SK-N-SH (cell line): ENCODE data around the gene PDILT. TPM values are rescaled to one million over a fixed set of nuclear protein-coding genes. Genes with fewer than 3 reads are reported as not detected.
A peak's percentile ranks its signal among the peaks of the same experiment; 100 is the strongest.

ENCODE experiments used
- CTCF ChIA-PET: fragments of 300-600, 350-600 bp; formaldehyde crosslinking; extraction: SDS; loops from one replicate; lab custom pipeline; 2021; lab: Yijun Ruan, JAX
- POLR2A ChIA-PET: fragments of 350-600 bp; sonication (Branson Sonifier 250); formaldehyde crosslinking; extraction: SDS; loops from one replicate; lab custom pipeline; 2020; ENCODE audit warnings: antibody characterized with exemption, inconsistent platforms; lab: Yijun Ruan, JAX
- DNase-seq: peaks from one replicate; pipeline ENCODE4 v3.0.0; 2012
- H2AFZ ChIP-seq: fragments of 200-600 bp; sonication (generic); 2 replicates; pipeline ENCODE4 v1.8.1; 2016; ENCODE audit warnings: antibody characterized with exemption, mild to moderate bottlenecking, low read depth
- H3F3A ChIP-seq: fragments of 200-600 bp; sonication (generic); replicated peaks from 2 replicates; pipeline ENCODE3; 2016; ENCODE audit warnings: antibody characterized with exemption, mild to moderate bottlenecking; ENCODE audit not compliant: insufficient read depth
- H3K27ac ChIP-seq, 2 experiments: fragments of 200-500 bp in 1 of 2; fragments of 200-600 bp in 1 of 2; sonication (Bioruptor generic) in 1 of 2; sonication (generic), shearing (Covaris generic) in 1 of 2; 2 replicates each; pipeline versions ENCODE4 v1.5.1 to v1.6.1; 2014 to 2016; ENCODE audit warnings: low read depth in 2 of 2, inconsistent platforms in 1 of 2, low read length in 1 of 2, mild to moderate bottlenecking in 1 of 2, mixed read lengths in 1 of 2
- H3K27me3 ChIP-seq: fragments of 200-600 bp; sonication (generic), shearing (Covaris generic); 2 replicates; pipeline ENCODE4 v1.6.1; 2016; ENCODE audit warnings: mixed run types; ENCODE audit not compliant: insufficient read depth
- H3K36me3 ChIP-seq, 2 experiments: fragments of 200-500 bp in 1 of 2; fragments of 200-600 bp in 1 of 2; sonication (Bioruptor generic) in 1 of 2; sonication (generic) in 1 of 2; replicated peaks in 1 of 2; 2 replicates each; pipeline versions ENCODE3 to v1.5.1; 2014 to 2016; ENCODE audit warnings: low read length in 1 of 2, mild to moderate bottlenecking in 1 of 2; ENCODE audit not compliant: insufficient read depth in 2 of 2, control insufficient read depth in 1 of 2
- H3K4me1 ChIP-seq, 2 experiments: fragments of 200-500 bp in 1 of 2; fragments of 200-600 bp in 1 of 2; sonication (Bioruptor generic) in 1 of 2; sonication (generic), shearing (Covaris generic) in 1 of 2; 2 replicates each; pipeline versions ENCODE4 v1.5.1 to v1.6.1; 2014 to 2016; ENCODE audit warnings: low read depth in 1 of 2, low read length in 1 of 2, mixed run types in 1 of 2; ENCODE audit not compliant: insufficient read depth in 2 of 2, control insufficient read depth in 1 of 2
- H3K4me2 ChIP-seq: fragments of 200-600 bp; sonication (generic), shearing (Covaris generic); 2 replicates; pipeline ENCODE4 v1.6.1; 2017; ENCODE audit warnings: mixed run types
- H3K4me3 ChIP-seq, 2 experiments: fragments of 200-500 bp in 1 of 2; fragments of 200-600 bp in 1 of 2; sonication (Bioruptor generic) in 1 of 2; sonication (generic), shearing (Covaris generic) in 1 of 2; 2 replicates each; pipeline versions ENCODE4 v1.5.1 to v1.8.1; 2014 to 2016; ENCODE audit warnings: low read depth in 2 of 2, inconsistent platforms in 1 of 2, low read length in 1 of 2, mild to moderate bottlenecking in 1 of 2, mixed read lengths in 1 of 2, moderate library complexity in 1 of 2
- H3K79me2 ChIP-seq: fragments of 200-600 bp; sonication (generic); 2 replicates; pipeline ENCODE4 v1.8.1; 2017; ENCODE audit warnings: mild to moderate bottlenecking; ENCODE audit not compliant: insufficient read depth
- H3K9ac ChIP-seq: fragments of 200-600 bp; sonication (generic); 2 replicates; pipeline ENCODE4 v1.6.1; 2017; ENCODE audit warnings: mixed run types
- H3K9me2 ChIP-seq: fragments of 200-600 bp; sonication (generic); 2 replicates; pipeline ENCODE4 v1.6.1; 2017; ENCODE audit warnings: mixed run types
- H3K9me3 ChIP-seq: fragments of 200-600 bp; sonication (generic); 2 replicates; pipeline ENCODE4 v1.6.1; 2017; ENCODE audit warnings: mixed run types, mild to moderate bottlenecking, moderate library complexity
- H4K20me1 ChIP-seq: fragments of 200-600 bp; sonication (generic); 2 replicates; pipeline ENCODE4 v1.6.1; 2017; ENCODE audit warnings: mild to moderate bottlenecking, mixed run types; ENCODE audit not compliant: insufficient read depth
- CHD2 ChIP-seq: fragments of 150-350 bp; IDR thresholded peaks from 2 replicates; pipeline ENCODE4 v1.6.1; 2018; ENCODE audit warnings: low read length; ENCODE audit not compliant: partially characterized antibody
- ELF1 ChIP-seq: IDR thresholded peaks from 2 replicates; pipeline ENCODE4 v1.4.0; 2012
- GABPA ChIP-seq: IDR thresholded peaks from 2 replicates; pipeline ENCODE4 v1.4.0; 2012; ENCODE audit warnings: low read depth, mild to moderate bottlenecking
- JUND ChIP-seq: IDR thresholded peaks from 2 replicates; pipeline ENCODE4 v1.4.0; 2012
- MXI1 ChIP-seq: IDR thresholded peaks from 2 replicates; pipeline ENCODE4 v1.6.1; 2012; ENCODE audit warnings: mild to moderate bottlenecking, low read depth, low read length, improper control_type of control experiment
- RXRA ChIP-seq: IDR thresholded peaks from 2 replicates; pipeline ENCODE4 v1.4.0; 2012; ENCODE audit warnings: low read depth, mild to moderate bottlenecking, borderline replicate concordance
- SIN3A ChIP-seq: IDR thresholded peaks from 2 replicates; pipeline ENCODE4 v1.6.1; 2012; ENCODE audit warnings: low read depth, mild to moderate bottlenecking, low read length, moderate library complexity, borderline replicate concordance
- SMC3 ChIP-seq: IDR thresholded peaks from 2 replicates; pipeline ENCODE4 v1.6.1; 2012; ENCODE audit warnings: low read depth, low read length, improper control_type of control experiment
- YY1 ChIP-seq: IDR thresholded peaks from 2 replicates; pipeline ENCODE4 v1.4.0; 2012; ENCODE audit warnings: low read depth, mild to moderate bottlenecking
- WGBS: methylation state at CpG from one replicate; pipeline ENCODE4 v1.1.6; 2017; ENCODE audit warnings: low lambda C conversion rate; 5-methylcytosine and 5-hydroxymethylcytosine counted together
- polyA plus RNA-seq, 3 experiments: library from polyadenylated mRNA; depleted of rRNA; stranded (reverse); fragments of >200 nt; gene quantifications; 2 replicates each; pipeline ENCODE4 v1.2.3, GENCODE V29; 2012
- TF ChIP-seq, protein P1 (sequence below): IDR thresholded peaks from 2 replicates; pipeline ENCODE4 v1.4.0; 2012; ENCODE audit warnings: low read depth, borderline replicate concordance
- TF ChIP-seq, protein P2 (sequence below): IDR thresholded peaks from 2 replicates; pipeline ENCODE4 v1.4.0; 2012; ENCODE audit warnings: low read depth
- TF ChIP-seq, protein P3 (sequence below): IDR thresholded peaks from 2 replicates; pipeline ENCODE4 v1.6.1; 2012; ENCODE audit warnings: mild to moderate bottlenecking, low read depth, low read length, moderate library complexity
- TF ChIP-seq, protein P4 (sequence below): fragments of 200-600 bp; sonication (generic); IDR thresholded peaks from 2 replicates; pipeline ENCODE4 v1.6.1; 2017; ENCODE audit warnings: antibody characterized with exemption, mild to moderate bottlenecking, moderate library complexity

Gene PDILT
- polyA plus RNA-seq, 1 of the 3 experiments (the other 2 are of a cell fraction), result not detected

DNA sequence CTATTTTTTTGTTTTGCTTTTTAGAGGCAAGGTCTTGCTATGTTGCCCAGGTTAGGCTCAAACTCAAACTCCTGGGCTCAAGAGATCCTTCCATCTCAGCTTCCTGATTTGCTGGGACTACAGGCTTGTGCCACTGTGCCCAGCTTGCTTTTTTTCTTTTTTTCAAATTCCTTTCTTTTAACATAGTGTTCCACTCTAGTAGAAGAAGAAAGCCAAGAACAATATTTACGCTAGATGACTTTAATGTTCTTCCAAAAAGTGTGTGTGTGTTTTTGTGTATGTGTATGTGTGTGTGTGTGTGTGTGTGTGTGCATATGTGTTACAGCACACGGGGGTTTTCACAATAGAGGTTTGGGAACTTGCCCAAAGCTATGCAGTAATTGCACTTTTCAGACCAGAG lies 41.3 kb downstream of the PDILT start:
- H3K36me3 ChIP-seq, result no peaks in the 10 kb centered on the region
- POLR2A ChIA-PET, result no interaction called here
- H3K27ac ChIP-seq, result no peak overlapping the region
- no peak overlapping the region for H3K9ac ChIP-seq
- no peaks in the 10 kb centered on the region for H3K79me2 ChIP-seq
- H4K20me1 ChIP-seq, result no peaks in the 10 kb centered on the region
- H3F3A ChIP-seq, result no peaks in the 10 kb centered on the region
- TF ChIP-seq, protein P1, sequence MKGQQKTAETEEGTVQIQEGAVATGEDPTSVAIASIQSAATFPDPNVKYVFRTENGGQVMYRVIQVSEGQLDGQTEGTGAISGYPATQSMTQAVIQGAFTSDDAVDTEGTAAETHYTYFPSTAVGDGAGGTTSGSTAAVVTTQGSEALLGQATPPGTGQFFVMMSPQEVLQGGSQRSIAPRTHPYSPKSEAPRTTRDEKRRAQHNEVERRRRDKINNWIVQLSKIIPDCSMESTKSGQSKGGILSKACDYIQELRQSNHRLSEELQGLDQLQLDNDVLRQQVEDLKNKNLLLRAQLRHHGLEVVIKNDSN, result no peak
- TF ChIP-seq MXI1 (no peak), YY1 (no peak), JUND (no peak), GABPA (no peak), SIN3A (no peak), CHD2 (no peak)
- TF ChIP-seq, protein P2, sequence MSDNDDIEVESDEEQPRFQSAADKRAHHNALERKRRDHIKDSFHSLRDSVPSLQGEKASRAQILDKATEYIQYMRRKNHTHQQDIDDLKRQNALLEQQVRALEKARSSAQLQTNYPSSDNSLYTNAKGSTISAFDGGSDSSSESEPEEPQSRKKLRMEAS, result no peak
- TF ChIP-seq, protein P3, sequence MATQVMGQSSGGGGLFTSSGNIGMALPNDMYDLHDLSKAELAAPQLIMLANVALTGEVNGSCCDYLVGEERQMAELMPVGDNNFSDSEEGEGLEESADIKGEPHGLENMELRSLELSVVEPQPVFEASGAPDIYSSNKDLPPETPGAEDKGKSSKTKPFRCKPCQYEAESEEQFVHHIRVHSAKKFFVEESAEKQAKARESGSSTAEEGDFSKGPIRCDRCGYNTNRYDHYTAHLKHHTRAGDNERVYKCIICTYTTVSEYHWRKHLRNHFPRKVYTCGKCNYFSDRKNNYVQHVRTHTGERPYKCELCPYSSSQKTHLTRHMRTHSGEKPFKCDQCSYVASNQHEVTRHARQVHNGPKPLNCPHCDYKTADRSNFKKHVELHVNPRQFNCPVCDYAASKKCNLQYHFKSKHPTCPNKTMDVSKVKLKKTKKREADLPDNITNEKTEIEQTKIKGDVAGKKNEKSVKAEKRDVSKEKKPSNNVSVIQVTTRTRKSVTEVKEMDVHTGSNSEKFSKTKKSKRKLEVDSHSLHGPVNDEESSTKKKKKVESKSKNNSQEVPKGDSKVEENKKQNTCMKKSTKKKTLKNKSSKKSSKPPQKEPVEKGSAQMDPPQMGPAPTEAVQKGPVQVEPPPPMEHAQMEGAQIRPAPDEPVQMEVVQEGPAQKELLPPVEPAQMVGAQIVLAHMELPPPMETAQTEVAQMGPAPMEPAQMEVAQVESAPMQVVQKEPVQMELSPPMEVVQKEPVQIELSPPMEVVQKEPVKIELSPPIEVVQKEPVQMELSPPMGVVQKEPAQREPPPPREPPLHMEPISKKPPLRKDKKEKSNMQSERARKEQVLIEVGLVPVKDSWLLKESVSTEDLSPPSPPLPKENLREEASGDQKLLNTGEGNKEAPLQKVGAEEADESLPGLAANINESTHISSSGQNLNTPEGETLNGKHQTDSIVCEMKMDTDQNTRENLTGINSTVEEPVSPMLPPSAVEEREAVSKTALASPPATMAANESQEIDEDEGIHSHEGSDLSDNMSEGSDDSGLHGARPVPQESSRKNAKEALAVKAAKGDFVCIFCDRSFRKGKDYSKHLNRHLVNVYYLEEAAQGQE, result no peak
- TF ChIP-seq, all 33 proteins: peak for 0
- no peak for DNase-seq
- Histone ChIP-seq H3K27me3 (peaks cover 6% of the 10 kb centered on the region; the same call in 1 of the 2 replicates), H3K9me3 (no peaks in the 10 kb centered on the region), H2AFZ (no peak overlapping the region), H3K4me3 (no peak overlapping the region), H3K9me2 (no peaks in the 10 kb centered on the region), H3K4me1 (no peaks in the 10 kb centered on the region), H3K4me2 (no peak overlapping the region)
- CTCF ChIA-PET, result interaction anchor here (1.1 to 4.3 kb wide), 4 partner anchors 20 to 62 kb away, joined by 3 to 18 read pairs (median 6); no protein-coding TSS in a partner anchor
- 21% methylated on average over 2 of the region's 2 CpGs for WGBS

DNA sequence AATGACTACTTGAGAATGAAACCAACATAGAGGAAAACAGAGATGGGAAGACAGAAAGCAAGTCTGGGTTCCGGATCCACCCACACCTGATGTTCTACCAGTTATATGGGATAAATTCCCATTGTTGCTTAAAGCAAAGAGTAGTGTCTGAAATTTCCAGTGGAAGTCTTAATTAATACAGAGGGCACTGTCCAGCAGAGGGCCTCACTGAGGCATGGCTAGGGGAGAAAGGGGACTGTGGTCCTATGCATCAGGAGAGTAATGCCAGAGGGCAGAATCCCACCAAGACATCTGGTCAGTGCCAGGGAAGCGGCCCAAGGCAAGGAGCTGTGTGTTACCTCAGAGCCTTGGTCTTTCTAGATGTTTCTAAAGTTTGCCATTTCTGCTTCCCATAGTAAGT lies 44.5 kb downstream of the PDILT start:
- CTCF ChIA-PET, result interaction anchor here (0.9 to 1.8 kb wide), 7 partner anchors 23 to 461 kb away, joined by 3 to 8 read pairs (median 3); no protein-coding TSS in a partner anchor

More for the DNA sequence above, 44.5 kb downstream of the PDILT start:
- peak; percentile 15 for DNase-seq
- no peak for TF ChIP-seq SMC3
- no peak for TF ChIP-seq RXRA
- no peak for TF ChIP-seq ELF1
- TF ChIP-seq, protein P4, sequence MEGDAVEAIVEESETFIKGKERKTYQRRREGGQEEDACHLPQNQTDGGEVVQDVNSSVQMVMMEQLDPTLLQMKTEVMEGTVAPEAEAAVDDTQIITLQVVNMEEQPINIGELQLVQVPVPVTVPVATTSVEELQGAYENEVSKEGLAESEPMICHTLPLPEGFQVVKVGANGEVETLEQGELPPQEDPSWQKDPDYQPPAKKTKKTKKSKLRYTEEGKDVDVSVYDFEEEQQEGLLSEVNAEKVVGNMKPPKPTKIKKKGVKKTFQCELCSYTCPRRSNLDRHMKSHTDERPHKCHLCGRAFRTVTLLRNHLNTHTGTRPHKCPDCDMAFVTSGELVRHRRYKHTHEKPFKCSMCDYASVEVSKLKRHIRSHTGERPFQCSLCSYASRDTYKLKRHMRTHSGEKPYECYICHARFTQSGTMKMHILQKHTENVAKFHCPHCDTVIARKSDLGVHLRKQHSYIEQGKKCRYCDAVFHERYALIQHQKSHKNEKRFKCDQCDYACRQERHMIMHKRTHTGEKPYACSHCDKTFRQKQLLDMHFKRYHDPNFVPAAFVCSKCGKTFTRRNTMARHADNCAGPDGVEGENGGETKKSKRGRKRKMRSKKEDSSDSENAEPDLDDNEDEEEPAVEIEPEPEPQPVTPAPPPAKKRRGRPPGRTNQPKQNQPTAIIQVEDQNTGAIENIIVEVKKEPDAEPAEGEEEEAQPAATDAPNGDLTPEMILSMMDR, result peak; percentile 46
- TF ChIP-seq, all 33 proteins: peak for 1
- H3K36me3 ChIP-seq, result no peaks in the 10 kb centered on the region
- no peaks in the 10 kb centered on the region for H3F3A ChIP-seq
- no peaks in the 10 kb centered on the region for H3K4me1 ChIP-seq
- H3K4me3 ChIP-seq, result no peak overlapping the region
- 12% methylated on average over 2 of the region's 2 CpGs for WGBS
- H3K9me2 ChIP-seq, result no peaks in the 10 kb centered on the region
- no peaks in the 10 kb centered on the region for H4K20me1 ChIP-seq
- H3K4me2 ChIP-seq, result no peak overlapping the region
- no peaks in the 10 kb centered on the region for H3K79me2 ChIP-seq
- H3K9ac ChIP-seq, result no peak overlapping the region
- no peak overlapping the region for H2AFZ ChIP-seq
- no peak overlapping the region for H3K27ac ChIP-seq
- peaks cover 6% of the 10 kb centered on the region; the same call in 1 of the 2 replicates for H3K27me3 ChIP-seq
- H3K9me3 ChIP-seq, result no peaks in the 10 kb centered on the region
- POLR2A ChIA-PET, result no interaction called here
